Gastrocnemius medialis (tissue), 4 donors: ENCODE data around the gene KRTAP10-4.

Experiments used
- POLR2A ChIP-seq, 2 donors: fragments of 450-650 bp; IDR thresholded peaks; one replicate each; pipeline ENCODE4 v1.6.1; 2017; ENCODE audit warnings: antibody characterized with exemption in 2 of 2, mild to moderate bottlenecking in 2 of 2, moderate library complexity in 2 of 2
- TF ChIP-seq, protein P1 (sequence below), 5 experiments: fragments of 450-650 bp in 3 of 5; fragments of 200-600 bp in 2 of 5; sonication (generic) in 2 of 5; IDR thresholded peaks in 4 of 5; conservative IDR thresholded peaks in 1 of 5; 1 replicate in 4 of 5; 2 replicates in 1 of 5; pipeline ENCODE4 v1.5.1; 2016 to 2019; ENCODE audit warnings: antibody characterized with exemption in 5 of 5, mild to moderate bottlenecking in 3 of 5, moderate library complexity in 3 of 5

- TF ChIP-seq POLR2A (IDR thresholded peaks at IDR 0.05): no peak
- TF ChIP-seq, protein P1, sequence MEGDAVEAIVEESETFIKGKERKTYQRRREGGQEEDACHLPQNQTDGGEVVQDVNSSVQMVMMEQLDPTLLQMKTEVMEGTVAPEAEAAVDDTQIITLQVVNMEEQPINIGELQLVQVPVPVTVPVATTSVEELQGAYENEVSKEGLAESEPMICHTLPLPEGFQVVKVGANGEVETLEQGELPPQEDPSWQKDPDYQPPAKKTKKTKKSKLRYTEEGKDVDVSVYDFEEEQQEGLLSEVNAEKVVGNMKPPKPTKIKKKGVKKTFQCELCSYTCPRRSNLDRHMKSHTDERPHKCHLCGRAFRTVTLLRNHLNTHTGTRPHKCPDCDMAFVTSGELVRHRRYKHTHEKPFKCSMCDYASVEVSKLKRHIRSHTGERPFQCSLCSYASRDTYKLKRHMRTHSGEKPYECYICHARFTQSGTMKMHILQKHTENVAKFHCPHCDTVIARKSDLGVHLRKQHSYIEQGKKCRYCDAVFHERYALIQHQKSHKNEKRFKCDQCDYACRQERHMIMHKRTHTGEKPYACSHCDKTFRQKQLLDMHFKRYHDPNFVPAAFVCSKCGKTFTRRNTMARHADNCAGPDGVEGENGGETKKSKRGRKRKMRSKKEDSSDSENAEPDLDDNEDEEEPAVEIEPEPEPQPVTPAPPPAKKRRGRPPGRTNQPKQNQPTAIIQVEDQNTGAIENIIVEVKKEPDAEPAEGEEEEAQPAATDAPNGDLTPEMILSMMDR (IDR thresholded peaks at IDR 0.05 in 4 of 5, conservative IDR thresholded peaks at IDR 0.05 in 1 of 5): no peak
Observed at GRCh38 chr21:44568261-44568660, 5.3 kb upstream of the KRTAP10-4 start.
